Right ventricle myocardium superior (tissue), 1 donor: ENCODE results near the gene MSH3. TPM values are rescaled to one million over a fixed set of nuclear protein-coding genes. Genes with fewer than 3 reads are reported as not detected.
"Not testable (repeated sequence)": the region's sequence is repeated elsewhere in the genome, so short reads cannot be mapped to it uniquely, and the experiment has no call there.

ENCODE experiments used
- ATAC-seq: fragments of 200-7000 bp; cut with Tn5 transposase; one replicate; pipeline ENCODE4 v1.9.1; 2020; ENCODE audit warnings: mild to moderate bottlenecking; ENCODE audit not compliant: poor library complexity
- DNase-seq: peaks from one replicate; pipeline ENCODE4 v3.0.0-alpha.2; 2020
- intact Hi-C: fragments of 100-400 bp; cut with DNase I; formaldehyde crosslinking; loops from one replicate; pipeline ENCODE4 v1.11.2; 2022
- total RNA-seq: library from RNA; stranded (reverse); fragmentation: NEBNext Ultra II Directional; extraction: Animal tissue kit (Norgen Biotek cat#: 25700); gene quantifications from one replicate; pipeline ENCODE4 v1.2.1, GENCODE V29; 2021
- donor health status: DM: no; HTN: yes; CAD: no; lungs with severe emphysema.

MSH3 gene
- total RNA-seq, 1 donor from 2014 or later = 10.5 TPM

DNA sequence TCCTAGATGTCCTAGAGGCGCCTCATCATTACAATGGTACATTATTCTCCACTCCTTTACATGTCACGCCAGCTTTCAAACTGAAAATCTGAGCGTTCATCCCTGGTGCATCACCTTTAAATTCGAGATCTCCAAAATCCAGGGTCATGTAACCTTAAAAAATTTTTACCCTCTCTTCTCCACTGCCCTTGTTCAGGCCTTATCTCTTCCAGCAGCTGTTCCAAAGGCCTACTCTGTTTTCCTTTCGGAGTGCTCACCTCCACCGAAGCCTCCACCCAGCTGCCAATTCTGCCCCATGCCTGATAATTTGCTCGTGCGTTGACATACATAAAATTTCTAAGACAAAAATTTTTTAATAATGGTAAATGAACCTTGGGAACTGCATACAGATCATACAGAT is 950 bp upstream of the MSH3 start:
- intact Hi-C loops = no loop called here
- DNase-seq (no peak), ATAC-seq (no peak)

DNA sequence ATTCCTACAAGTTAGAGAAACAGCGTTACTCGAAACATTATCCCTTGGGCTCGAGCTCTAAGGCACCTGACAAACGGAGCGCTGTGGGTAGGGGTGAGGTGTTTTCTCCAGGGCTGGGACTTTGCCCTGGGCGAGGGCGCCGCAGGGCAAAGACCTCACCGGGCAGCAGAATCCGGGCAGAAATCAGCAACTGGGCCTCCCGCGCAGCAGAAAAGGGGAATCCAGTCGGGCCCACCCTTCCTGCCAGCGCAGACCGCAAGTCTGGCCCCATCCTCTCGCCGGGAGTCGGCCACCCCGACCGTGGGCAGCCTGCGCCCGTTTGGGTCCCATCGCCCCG is 430 bp upstream of the MSH3 start:
- ATAC-seq (no peak), DNase-seq (peak; percentile 46)
- intact Hi-C loops = no loop called here

DNA sequence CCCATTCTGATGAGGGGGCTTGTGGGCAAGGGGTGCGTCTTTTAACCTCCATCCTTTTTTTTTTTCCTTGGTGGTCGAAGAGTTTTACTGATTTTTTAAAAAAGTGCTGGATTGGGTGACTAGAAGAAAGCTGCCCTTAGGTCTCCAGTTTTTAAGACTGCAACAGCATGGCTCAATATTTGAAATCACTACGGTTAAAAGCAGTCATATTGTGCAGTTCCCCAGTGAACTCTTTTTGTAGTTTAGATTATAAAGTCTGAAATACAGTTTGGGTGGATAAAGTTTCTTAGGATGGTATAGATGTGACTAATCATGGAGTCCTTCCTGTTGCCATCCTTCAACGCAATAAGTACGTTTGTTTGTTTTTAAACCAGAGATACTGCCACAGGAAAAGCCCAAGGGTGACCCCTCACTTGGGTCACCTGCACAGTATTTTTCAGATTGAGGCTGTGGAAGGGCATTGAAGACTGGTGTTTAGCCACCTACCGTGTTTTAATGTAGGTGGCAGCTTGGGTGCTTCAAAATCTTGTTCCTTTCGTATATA is 851 bp downstream of the MSH3 start:
- no peak for ATAC-seq
- intact Hi-C loops = no loop called here

DNA sequence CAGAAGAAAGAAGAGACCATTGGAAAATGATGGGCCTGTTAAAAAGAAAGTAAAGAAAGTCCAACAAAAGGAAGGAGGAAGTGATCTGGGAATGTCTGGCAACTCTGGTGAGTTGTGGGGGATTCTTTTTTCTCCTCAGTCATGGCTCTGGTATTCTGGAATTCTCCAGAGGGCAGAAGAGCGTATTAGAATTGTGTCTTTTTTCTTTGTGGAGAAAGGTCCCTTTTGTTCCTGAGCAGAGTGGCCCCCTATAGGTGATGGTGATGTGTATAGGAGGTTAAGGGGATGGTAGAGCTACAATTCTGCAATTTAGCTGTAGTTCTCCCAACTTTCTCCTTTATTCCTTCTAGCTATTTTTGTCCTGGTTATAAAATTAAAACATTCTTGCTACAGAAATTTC is 2.0 kb downstream of the MSH3 start:
- intact Hi-C loops = no loop called here
- no peak for DNase-seq
- no peak for ATAC-seq

More for the DNA sequence above, 851 bp downstream of the MSH3 start:
- DNase-seq = no peak

DNA sequence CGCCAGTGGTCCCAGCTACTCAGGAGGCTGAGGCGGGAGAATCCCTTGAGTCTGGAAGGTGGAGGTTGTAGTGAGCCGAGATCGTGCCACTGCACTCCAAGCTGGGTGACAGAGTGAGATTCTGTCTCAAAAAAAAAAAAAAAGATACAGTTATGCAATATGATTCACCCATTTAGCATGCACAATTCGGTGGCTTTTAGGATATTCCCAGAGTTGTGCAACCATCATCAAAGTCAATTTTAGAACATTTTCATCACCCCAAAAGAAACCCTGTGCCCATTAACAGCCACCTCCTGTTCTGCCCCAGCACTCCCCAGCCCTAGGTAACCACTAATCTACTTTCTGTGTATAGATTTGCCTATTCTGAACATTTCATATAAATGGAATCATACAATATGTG is 4.7 kb downstream of the MSH3 start:
- ATAC-seq (no peak), DNase-seq (no peak)
- intact Hi-C loops = no loop called here

DNA sequence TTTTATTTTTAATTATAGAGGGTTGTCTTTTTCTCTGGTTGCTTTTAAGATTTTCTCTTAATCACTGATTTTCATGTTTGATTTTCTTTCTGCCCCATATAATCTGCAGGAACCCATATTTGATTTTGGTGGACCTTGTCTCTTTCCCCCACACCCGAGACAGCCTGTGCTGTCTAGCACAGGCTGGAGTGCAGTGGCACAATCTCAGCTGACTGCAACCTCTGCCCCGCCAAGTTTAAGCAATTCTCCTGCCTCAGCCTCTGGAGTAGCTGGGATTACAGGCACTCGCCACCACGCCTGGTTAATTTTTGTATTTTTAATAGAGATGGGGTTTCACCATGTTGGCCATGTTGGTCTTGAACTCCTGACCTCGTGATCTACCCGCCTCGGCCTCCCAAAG is 6.2 kb downstream of the MSH3 start:
- ATAC-seq, DNase-seq: not testable (repeated sequence)
- intact Hi-C loops = loop anchor here (10.0 kb wide), 1 partner anchor 176 kb away; the partner anchor contains the start of gene FAM151B

DNA sequence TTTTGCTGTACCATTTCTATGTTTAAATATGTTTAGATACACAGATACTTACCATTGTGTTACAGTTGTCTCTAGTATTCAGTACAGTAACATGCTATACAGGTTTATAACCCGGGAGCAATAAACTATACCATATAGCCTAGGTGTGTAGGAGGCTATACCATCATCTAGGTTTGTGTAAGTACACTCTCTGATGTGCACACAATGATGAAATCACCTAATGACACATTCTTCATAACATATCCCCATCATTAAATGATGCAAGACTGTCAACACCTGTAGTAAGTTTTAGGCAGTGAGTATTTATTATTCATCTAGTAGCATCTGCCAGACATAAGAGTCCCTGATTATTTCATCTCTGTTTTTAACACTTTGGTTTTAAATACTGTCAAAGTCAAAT is 7.7 kb downstream of the MSH3 start:
- ATAC-seq (no peak), DNase-seq (no peak)
- intact Hi-C loops = loop anchor here (10.0 kb wide), 1 partner anchor 177 kb away; the partner anchor contains the start of gene FAM151B

DNA sequence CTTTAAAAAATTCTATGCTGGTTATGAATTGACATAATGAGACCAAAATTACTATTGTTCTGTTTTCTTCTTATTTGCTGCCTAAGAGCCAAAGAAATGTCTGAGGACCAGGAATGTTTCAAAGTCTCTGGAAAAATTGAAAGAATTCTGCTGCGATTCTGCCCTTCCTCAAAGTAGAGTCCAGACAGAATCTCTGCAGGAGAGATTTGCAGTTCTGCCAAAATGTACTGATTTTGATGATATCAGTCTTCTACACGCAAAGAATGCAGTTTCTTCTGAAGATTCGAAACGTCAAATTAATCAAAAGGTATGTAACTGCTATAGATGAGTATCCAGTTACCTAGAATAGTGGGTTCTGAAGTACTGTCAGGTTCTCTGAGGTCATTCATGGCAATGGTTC is 10.6 kb downstream of the MSH3 start:
- DNase-seq = no peak
- intact Hi-C loops = loop anchor here (10.0 kb wide), 1 partner anchor 180 kb away; the partner anchor contains the start of gene FAM151B
- no peak for ATAC-seq

DNA sequence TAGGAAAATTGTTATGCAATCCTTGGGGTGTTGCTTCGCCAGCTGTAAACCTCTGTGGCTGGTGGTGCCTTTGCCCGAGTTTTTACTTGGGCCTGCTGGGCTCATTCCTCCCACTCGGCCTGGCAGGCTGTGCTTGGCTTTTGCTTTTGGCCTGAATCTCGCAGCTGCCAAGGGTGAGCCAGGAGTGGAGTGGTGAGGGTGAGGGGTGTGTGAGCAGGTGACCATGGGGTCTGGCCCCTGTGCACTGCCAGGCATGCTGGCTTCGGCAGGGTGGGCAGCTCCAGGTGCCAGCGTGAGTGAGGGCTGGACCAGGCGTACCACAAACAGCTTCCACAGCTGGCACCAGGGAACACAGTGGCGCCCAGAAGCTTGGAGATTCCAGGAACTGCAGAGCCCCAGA is 12.9 kb downstream of the MSH3 start:
- peak; percentile 51 for ATAC-seq
- DNase-seq = no peak

DNA sequence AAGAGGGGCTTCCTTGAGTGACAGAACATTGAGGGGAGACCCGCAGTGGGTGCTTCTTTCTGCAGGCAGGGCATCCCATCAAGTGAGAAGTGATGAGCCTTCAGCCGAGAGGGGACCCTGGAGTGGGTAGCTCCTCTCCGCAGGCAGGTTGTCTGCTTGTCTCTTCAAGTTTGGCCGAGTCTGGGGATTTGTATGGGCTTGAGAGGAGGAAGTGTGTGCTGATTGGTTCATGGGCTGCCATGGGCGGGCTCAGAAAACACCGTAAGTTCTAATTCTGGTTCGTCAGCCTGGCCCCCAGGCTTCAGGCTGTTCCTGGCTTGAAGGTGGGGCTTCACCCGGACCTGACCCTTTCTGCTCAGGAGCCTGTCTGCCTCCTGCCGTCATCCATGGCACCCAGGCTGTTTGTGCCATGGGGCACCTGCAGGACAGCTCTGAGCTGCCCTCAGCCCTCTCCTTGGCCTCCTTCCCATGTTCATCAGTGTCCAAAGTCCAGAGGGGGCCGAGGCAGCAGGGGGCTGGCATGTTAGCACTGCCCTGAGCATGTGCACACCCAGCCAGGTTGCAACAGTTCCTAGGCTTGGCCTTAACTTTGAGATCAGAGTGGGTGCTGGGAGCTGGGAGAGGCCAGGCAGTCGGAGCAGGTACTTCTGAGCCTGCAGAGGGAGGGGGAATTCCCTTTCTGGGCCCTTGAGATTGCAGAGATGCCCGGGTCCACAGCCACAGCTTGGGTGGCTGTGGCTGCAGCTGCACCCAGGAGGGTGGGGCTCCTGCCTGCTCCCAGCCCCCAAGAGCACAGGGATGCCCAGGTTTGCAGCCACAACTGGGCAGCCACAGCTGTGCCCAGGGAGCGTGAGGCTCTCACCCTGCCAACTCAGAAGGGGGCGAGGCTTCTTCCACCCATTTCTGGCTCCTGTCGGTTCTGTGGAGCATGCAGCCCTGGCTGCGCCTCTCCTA is 13.8 kb downstream of the MSH3 start:
- ATAC-seq (peak; percentile 67), DNase-seq (peak; percentile 49)
- intact Hi-C loops = loop anchor here (10.0 kb wide), 1 partner anchor 183 kb away; the partner anchor contains the start of gene FAM151B

More for the DNA sequence above, 12.9 kb downstream of the MSH3 start:
- intact Hi-C loops = loop anchor here (10.0 kb wide), 1 partner anchor 183 kb away; the partner anchor contains the start of gene FAM151B

DNA sequence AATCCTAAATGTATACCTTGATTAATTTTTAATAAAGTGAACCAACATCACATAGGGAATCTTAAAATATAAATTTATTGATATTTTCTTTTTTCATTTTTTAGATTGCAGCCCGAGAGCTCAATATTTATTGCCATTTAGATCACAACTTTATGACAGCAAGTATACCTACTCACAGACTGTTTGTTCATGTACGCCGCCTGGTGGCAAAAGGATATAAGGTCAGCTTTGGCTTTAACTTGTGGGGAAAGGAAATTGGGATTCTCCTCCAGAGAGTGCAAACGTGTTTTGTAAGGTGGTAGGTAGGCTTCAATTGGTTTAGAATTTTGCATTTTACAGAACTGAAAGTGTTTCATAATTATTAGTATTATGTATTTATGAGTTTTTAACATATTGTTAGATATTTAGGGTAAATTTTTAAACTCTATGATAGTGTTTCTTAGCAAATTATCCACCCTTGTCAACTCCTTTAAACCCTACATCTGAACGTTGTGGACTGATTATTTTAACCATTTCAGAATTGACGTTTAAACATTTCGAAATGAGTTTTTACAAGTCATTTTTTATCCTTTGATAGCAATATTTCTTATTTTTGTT is 17.8 kb downstream of the MSH3 start:
- DNase-seq = peak; percentile 66
- ATAC-seq = peak; percentile 69
- intact Hi-C loops = no loop called here

DNA sequence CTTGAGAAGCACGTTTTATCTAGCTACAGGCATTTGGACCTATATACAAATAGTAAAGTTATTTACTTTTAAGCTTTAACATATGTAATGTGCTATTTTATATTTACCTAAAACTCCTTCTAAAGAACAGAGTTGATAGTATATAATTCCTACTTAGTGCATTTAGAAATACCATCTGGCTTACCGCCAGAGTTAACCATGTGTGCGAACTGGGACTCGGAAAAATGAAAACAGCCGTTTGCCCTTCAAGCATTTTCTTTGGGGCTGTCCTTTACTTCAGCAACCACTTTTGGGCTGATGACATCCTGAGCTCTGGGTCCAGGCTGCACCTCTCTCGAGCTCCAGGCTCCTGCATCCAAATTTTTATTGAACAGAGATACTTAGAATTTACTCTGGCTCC is 22.3 kb downstream of the MSH3 start:
- no peak for ATAC-seq
- DNase-seq = no peak
- intact Hi-C loops = no loop called here

DNA sequence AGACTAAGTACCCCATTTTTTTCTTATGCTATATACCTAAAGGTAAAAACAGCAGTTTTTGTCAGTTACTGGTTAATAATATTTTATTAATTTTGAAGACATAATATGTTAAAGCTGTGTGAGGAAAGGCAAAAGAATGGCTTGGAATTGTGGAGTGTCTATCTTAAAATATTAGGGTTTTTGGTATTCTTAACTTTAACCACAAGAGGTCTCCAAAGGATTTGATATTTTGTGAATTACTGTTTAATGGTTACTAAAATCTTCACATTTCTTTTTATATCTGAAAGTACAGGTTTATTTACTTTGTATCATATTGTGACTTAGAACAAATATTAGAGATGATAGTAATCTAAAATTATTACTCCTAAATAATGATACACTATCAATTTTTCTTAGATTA is 32.3 kb downstream of the MSH3 start:
- DNase-seq (no peak), ATAC-seq (no peak)
- intact Hi-C loops = no loop called here

DNA sequence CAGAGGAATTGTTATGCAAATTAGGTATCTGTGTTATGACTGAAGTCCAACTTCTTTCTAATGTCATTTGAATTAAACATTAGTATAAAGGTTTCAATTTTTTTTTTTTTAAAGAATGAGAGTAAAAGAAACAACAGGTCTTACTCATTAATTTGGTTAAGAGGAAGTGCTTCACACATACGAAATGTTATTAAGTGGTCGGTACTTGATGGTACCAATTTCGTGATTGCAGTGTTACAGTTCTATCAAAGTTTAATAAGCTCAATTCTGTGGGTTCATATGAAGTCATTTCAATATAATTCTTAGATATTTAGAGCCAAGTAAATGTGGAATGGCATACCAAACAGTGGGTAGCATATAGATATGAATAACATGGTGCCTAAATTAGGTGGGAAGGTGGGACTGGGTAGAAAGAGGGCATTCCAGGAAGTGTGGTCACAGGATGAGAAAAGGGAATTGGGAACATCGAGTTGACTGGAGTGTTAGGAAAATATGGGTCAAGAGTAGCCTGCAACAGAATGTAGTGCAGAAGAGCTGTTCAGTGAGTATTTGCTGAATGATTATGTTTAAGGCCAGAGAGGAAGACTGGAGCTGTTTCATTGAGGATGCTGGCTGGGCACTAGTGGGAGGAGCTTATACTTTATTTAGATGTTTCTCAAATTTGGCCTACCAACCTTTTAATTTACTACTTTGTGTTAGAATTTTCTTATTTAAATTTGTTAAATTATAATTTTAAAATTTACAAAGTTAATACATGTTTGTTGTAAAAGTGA is 34.4 kb downstream of the MSH3 start:
- DNase-seq (no peak), ATAC-seq (no peak)
- intact Hi-C loops = no loop called here

DNA sequence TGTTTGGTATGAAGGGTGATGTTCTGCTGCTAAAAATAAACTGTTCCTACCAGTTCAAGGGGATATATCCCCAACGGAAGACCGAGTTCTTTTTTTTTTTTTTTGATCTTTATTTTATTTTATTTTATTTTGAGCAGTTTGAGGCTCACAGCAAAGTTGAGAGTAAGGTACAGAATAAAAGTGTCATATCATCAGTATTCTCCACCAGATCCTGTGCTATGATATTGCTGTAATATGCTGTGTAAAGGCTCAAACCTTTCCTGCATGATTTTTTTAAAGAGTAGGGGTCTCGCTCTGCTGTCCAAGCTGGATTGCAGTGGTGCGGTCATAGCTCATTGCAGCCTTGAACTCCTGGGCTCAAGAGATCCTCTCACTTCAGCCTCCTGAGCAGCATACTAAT is 35.2 kb downstream of the MSH3 start:
- intact Hi-C loops = no loop called here
- no peak for DNase-seq
- no peak for ATAC-seq

DNA sequence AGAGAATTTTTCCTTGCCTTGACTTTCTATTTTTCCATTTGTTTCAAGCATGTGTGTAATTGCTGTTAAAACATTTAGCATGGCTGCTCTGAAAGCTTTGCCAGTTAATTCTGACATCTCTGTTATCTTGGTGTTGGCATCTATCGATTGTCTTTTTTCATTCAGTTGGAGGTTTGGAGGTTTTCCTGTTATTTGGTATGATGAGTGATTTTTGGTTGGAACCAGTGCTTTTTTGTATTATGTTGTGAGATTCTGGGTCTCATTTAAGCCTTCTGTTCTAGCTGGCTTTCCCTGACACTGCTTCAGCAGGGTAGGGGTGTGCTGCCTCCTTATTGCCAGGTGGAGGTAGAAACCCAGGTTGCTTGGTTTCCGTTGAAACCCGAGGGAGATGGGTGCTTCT is 41.2 kb downstream of the MSH3 start:
- ATAC-seq (no peak), DNase-seq (no peak)
- intact Hi-C loops = no loop called here

DNA sequence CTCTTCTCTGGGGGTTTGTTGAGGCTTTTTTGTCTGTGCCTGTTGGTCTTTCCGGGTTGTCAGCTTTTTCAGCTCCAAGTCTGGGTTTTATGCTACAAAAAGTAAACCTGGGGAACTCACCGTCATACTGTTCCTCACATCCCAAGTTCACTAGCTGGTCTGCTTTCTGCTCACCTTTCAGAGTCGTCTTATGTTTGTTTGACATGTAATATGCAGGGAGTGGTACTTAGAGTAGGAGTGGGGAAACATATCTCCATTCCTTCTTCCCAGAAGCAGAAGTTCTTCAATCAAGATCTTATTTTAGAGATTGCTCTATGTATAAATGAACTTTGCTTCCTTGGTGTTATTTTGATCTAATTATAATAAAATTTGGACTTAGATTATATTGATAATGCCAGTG is 42.0 kb downstream of the MSH3 start:
- ATAC-seq (no peak), DNase-seq (no peak)
- intact Hi-C loops = no loop called here

DNA sequence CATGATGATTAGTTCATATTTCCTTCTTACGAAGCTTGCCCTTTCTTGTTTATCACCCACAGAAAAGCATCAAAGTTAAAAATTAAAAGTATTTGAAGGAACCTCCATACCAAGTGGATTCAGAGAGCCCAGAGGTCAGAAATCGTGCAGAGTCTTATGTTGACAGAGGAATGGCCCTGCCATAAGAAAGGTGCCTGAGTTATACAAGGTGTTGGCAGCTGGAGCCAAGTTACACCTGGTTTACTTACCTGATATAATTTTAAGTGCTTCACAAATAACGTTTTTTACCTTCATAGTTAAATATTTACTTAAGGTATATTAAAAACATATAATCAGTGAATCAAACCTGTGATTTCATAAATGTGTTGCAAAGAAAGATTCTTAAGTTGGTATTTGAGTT is 42.6 kb downstream of the MSH3 start:
- DNase-seq (no peak), ATAC-seq (no peak)
- intact Hi-C loops = no loop called here

DNA sequence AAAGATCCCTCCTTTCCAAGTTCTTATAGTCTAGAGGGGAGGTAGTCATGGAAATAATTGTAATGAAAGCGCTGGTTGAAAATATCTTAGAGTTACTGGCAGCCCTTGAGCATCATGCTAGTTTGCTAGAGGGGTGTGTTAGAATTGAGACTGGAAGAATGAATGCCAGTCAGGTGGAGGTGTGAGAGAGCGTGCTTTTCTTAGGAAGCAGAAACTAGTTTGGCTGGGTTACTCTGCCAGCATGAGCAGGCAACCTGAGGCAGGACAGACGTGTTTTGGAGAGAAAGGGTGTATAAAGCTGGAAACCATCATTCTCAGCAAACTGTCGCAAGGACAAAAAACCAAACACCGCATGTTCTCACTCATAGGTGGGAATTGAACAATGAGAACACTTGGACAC is 43.9 kb downstream of the MSH3 start:
- ATAC-seq (no peak), DNase-seq (no peak)
- intact Hi-C loops = no loop called here
